Measurements from ENCODE around the gene MFAP4. TPM values are rescaled to one million over a fixed set of nuclear protein-coding genes. Genes with fewer than 3 reads are reported as not detected.

Gene MFAP4
- total RNA-seq, 1 donor from 2014 or later = 37.7 TPM

DNA sequence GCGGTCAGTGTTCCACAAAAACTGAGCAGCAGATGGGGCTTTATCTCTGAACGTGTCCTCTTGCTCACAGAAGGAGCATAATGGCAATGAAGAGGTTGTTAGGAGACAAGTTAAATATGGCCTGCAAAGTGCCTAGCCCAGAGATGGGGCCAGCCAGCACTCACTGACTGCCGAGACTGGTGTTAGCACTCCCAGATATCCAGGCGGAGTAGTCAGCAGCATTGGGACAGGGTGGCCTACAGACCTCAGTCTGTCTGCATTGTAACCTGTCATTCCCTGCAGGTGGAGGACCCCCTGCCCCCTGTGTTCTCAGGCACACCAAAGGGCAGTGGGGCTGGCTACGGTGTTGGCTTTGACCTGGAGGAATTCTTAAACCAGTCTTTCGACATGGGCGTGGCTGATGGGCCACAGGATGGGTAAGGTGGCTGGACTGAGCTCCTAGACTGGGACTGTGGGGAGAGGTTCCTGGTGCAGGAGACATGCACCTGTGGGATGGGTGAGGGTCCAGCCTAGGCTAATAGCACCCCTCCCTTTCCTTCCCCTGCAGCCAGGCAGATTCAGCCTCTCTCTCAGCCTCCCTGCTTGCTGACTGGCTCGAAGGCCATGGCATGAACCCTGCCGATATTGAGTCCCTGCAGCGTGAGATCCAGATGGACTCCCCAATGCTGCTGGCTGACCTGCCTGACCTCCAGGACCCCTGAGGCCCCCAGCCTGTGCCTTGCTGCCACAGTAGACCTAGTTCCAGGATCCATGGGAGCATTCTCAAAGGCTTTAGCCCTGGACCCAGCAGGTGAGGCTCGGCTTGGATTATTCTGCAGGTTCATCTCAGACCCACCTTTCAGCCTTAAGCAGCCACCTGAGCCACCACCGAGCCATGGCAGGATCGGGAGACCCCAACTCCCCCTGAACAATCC is 4.2 kb downstream of the MFAP4 start:
- no peak for DNase-seq
- Mint-ChIP-seq H3K36me3 (ENCODE audit: unreplicated experiment) (no peaks in the 10 kb centered on the region), H3K4me3 (ENCODE audit: unreplicated experiment) (no peak overlapping the region), H3K9me3 (ENCODE audit: unreplicated experiment) (peaks cover 14% of the 10 kb centered on the region), H3K27me3 (ENCODE audit: unreplicated experiment) (peaks cover 24% of the 10 kb centered on the region), H3K4me1 (ENCODE audit: low read depth, unreplicated experiment) (peaks cover 27% of the 10 kb centered on the region), H3K27ac (ENCODE audit: unreplicated experiment) (no peak overlapping the region)
- TF ChIP-seq, protein P1, sequence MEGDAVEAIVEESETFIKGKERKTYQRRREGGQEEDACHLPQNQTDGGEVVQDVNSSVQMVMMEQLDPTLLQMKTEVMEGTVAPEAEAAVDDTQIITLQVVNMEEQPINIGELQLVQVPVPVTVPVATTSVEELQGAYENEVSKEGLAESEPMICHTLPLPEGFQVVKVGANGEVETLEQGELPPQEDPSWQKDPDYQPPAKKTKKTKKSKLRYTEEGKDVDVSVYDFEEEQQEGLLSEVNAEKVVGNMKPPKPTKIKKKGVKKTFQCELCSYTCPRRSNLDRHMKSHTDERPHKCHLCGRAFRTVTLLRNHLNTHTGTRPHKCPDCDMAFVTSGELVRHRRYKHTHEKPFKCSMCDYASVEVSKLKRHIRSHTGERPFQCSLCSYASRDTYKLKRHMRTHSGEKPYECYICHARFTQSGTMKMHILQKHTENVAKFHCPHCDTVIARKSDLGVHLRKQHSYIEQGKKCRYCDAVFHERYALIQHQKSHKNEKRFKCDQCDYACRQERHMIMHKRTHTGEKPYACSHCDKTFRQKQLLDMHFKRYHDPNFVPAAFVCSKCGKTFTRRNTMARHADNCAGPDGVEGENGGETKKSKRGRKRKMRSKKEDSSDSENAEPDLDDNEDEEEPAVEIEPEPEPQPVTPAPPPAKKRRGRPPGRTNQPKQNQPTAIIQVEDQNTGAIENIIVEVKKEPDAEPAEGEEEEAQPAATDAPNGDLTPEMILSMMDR (IDR thresholded peaks at IDR 0.05; ENCODE audit: partially characterized antibody, unreplicated experiment) = no peak

DNA sequence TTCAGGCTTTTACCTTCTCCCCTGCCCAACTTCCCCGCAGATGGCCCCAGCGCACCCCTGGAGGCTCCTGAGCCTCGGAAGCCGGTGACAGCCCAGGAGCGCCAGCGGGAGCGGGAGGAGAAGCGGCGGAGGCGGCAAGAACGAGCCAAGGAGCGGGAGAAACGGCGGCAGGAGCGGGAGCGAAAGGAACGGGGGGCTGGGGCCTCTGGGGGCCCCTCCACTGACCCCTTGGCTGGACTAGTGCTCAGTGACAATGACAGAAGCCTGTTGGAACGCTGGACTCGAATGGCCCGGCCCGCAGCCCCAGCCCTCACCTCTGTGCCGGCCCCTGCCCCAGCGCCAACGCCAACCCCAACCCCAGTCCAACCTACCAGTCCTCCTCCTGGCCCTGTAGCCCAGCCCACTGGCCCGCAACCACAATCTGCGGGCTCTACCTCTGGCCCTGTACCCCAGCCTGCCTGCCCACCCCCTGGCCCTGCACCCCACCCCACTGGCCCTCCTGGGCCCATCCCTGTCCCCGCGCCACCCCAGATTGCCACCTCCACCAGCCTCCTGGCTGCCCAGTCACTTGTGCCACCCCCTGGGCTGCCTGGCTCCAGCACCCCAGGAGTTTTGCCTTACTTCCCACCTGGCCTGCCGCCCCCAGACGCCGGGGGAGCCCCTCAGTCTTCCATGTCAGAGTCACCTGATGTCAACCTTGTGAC is 5.1 kb downstream of the MFAP4 start:
- peaks cover 24% of the 10 kb centered on the region for H3K4me1 Mint-ChIP-seq (ENCODE audit: low read depth, unreplicated experiment)
- DNase-seq = no peak
- no peaks in the 10 kb centered on the region for H3K36me3 Mint-ChIP-seq (ENCODE audit: unreplicated experiment)
- peaks cover 15% of the 10 kb centered on the region for H3K9me3 Mint-ChIP-seq (ENCODE audit: unreplicated experiment)
- H3K4me3 Mint-ChIP-seq (ENCODE audit: unreplicated experiment) = no peak overlapping the region
- H3K27me3 Mint-ChIP-seq (ENCODE audit: unreplicated experiment) = peaks cover 21% of the 10 kb centered on the region
- no peak overlapping the region for H3K27ac Mint-ChIP-seq (ENCODE audit: unreplicated experiment)
- TF ChIP-seq, protein P1 (IDR thresholded peaks at IDR 0.05; ENCODE audit: partially characterized antibody, unreplicated experiment) = no peak

DNA sequence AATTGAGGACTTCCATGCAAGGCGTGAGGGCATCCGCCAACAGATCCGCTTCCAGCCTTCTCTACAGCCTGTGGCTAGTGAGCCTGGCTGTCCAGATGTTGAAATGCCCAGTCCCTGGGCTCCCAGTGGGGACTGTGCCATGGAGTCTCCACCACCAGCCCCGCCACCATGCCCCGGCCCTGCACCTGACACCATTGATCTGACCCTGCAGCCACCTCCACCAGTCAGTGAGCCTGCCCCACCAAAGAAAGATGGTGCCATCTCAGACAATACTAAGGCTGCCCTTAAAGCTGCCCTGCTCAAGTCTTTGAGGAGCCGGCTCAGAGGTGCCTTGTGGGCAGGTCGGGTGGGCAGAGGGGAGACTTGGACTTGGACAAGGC is 5.6 kb downstream of the MFAP4 start:
- DNase-seq = no peak
- Mint-ChIP-seq H3K4me1 (ENCODE audit: low read depth, unreplicated experiment) (peaks cover 25% of the 10 kb centered on the region), H3K27me3 (ENCODE audit: unreplicated experiment) (peaks cover 19% of the 10 kb centered on the region), H3K9me3 (ENCODE audit: unreplicated experiment) (peaks cover 13% of the 10 kb centered on the region), H3K4me3 (ENCODE audit: unreplicated experiment) (no peak overlapping the region), H3K36me3 (ENCODE audit: unreplicated experiment) (no peaks in the 10 kb centered on the region), H3K27ac (ENCODE audit: unreplicated experiment) (peak overlapping the region; percentile 55)
- TF ChIP-seq, protein P1 (IDR thresholded peaks at IDR 0.05; ENCODE audit: partially characterized antibody, unreplicated experiment) = no peak

DNA sequence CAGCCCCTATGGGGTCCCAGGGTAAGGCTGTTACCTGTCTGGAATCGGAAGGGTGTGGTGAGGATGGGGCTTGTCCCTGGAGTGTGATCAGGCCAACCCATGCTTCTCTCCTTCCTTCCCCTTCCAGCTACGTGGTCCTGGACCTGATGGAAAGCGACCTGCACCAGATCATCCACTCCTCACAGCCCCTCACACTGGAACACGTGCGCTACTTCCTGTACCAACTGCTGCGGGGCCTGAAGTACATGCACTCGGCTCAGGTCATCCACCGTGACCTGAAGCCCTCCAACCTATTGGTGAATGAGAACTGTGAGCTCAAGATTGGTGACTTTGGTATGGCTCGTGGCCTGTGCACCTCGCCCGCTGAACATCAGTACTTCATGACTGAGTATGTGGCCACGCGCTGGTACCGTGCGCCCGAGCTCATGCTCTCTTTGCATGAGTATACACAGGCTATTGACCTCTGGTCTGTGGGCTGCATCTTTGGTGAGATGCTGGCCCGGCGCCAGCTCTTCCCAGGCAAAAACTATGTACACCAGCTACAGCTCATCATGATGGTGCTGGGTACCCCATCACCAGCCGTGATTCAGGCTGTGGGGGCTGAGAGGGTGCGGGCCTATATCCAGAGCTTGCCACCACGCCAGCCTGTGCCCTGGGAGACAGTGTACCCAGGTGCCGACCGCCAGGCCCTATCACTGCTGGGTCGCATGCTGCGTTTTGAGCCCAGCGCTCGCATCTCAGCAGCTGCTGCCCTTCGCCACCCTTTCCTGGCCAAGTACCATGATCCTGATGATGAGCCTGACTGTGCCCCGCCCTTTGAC is 6.3 kb downstream of the MFAP4 start:
- Mint-ChIP-seq H3K36me3 (ENCODE audit: unreplicated experiment) (no peaks in the 10 kb centered on the region), H3K27ac (ENCODE audit: unreplicated experiment) (peak overlapping the region; percentile 55), H3K4me1 (ENCODE audit: low read depth, unreplicated experiment) (peaks cover 24% of the 10 kb centered on the region), H3K4me3 (ENCODE audit: unreplicated experiment) (peak overlapping the region; percentile 93), H3K9me3 (ENCODE audit: unreplicated experiment) (peaks cover 11% of the 10 kb centered on the region), H3K27me3 (ENCODE audit: unreplicated experiment) (peaks cover 19% of the 10 kb centered on the region)
- TF ChIP-seq, protein P1 (IDR thresholded peaks at IDR 0.05; ENCODE audit: partially characterized antibody, unreplicated experiment) = no peak
- no peak for DNase-seq

Measured in glutamatergic neuron (in vitro differentiated cells).